HG03378 (cell line): Measurements from ENCODE around the gene SF3B2.
"Not testable (repeated sequence)": the region's sequence is repeated elsewhere in the genome, so short reads cannot be mapped to it uniquely, and the experiment has no call there.

ENCODE experiments used
- ATAC-seq: cut with Tn5 transposase; IDR thresholded peaks from one replicate; pipeline ENCODE4 v1.9.1; 2021; ENCODE audit warnings: mild to moderate bottlenecking, moderate library complexity; ENCODE audit not compliant: unreplicated experiment

The SF3B2 gene

GRCh38 chr11:66016793-66017177 lies 35.4 kb upstream of the SF3B2 start:
- ATAC-seq: no peak

GRCh38 chr11:66017321-66017720 lies 34.8 kb upstream of the SF3B2 start:
- ATAC-seq: no peak

- ATAC-seq: no peak
Observed at GRCh38 chr11:66020212-66020611, 32.0 kb upstream of the SF3B2 start.

- ATAC-seq: no peak
Observed at GRCh38 chr11:66020618-66021357, 31.4 kb upstream of the SF3B2 start.

- no peak for ATAC-seq
Observed at GRCh38 chr11:66022401-66023185, 29.6 kb upstream of the SF3B2 start.

- ATAC-seq: not testable (repeated sequence)
Observed at GRCh38 chr11:66023186-66023440, 29.1 kb upstream of the SF3B2 start.

GRCh38 chr11:66026017-66026529 lies 26.1 kb upstream of the SF3B2 start, which contains the start of gene CATSPER1:
Gene CATSPER1 (minus strand): TSS chr11:66026479. CDS start chr11:66026379, 100 bp downstream.
- ATAC-seq: no peak

- ATAC-seq: no peak
Observed at GRCh38 chr11:66032957-66033735, 19.0 kb upstream of the SF3B2 start.

- ATAC-seq: no peak
Observed at GRCh38 chr11:66035653-66036333, 16.4 kb upstream of the SF3B2 start.

GRCh38 chr11:66036334-66036710 lies 15.8 kb upstream of the SF3B2 start:
- ATAC-seq: no peak

- ATAC-seq: no peak
Observed at GRCh38 chr11:66037327-66037726, 14.8 kb upstream of the SF3B2 start.

- no peak for ATAC-seq
Observed at GRCh38 chr11:66039765-66040164, 12.4 kb upstream of the SF3B2 start.

GRCh38 chr11:66042227-66042995 lies 9.8 kb upstream of the SF3B2 start:
- ATAC-seq: no peak

GRCh38 chr11:66042996-66043906 lies 8.9 kb upstream of the SF3B2 start:
- no peak for ATAC-seq

- no peak for ATAC-seq
Observed at GRCh38 chr11:66044757-66045156, 7.4 kb upstream of the SF3B2 start.

GRCh38 chr11:66045177-66045639 lies 7.0 kb upstream of the SF3B2 start:
- ATAC-seq: no peak

- no peak for ATAC-seq
Observed at GRCh38 chr11:66046901-66047300, 5.3 kb upstream of the SF3B2 start.

GRCh38 chr11:66047541-66048365 lies 4.4 kb upstream of the SF3B2 start:
- ATAC-seq: no peak
